GM21825 (cell line): Measurements from ENCODE around the gene USF1.
"Not testable (repeated sequence)": the region's sequence is repeated elsewhere in the genome, so short reads cannot be mapped to it uniquely, and the experiment has no call there.

ENCODE experiments used
- ATAC-seq: cut with Tn5 transposase; IDR thresholded peaks from one replicate; pipeline ENCODE4 v1.9.1; 2021; ENCODE audit warnings: mild to moderate bottlenecking, moderate library complexity; ENCODE audit not compliant: unreplicated experiment

Gene USF1

GRCh38 chr1:161019751-161020495 is 25.9 kb downstream of the USF1 start:
- no peak for ATAC-seq

GRCh38 chr1:161019111-161019660 is 26.6 kb downstream of the USF1 start:
- ATAC-seq: not testable (repeated sequence)

- ATAC-seq: no peak
Measured at GRCh38 chr1:161018631-161018930, 27.2 kb downstream of the USF1 start.

GRCh38 chr1:161017756-161018630 is 27.8 kb downstream of the USF1 start:
- no peak for ATAC-seq

DNA sequence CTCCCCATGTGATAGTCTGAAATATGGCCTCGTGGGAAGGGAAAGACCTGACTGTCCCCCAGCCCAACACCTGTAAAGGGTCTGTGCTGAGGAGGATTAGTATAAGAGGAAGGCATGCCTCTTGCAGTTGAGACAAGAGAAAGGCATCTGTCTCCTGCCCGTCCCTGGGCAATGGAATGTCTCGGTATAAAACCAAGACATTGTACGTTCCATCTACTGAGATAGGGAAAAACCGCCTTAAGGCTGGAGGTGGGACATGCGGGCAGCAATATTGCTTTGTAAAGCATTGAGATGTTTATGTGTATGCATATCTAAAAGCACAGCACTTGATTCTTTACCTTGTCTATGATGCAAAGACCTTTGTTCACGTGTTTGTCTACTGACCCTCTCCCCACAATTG is 28.6 kb downstream of the USF1 start:
- not testable (repeated sequence) for ATAC-seq

DNA sequence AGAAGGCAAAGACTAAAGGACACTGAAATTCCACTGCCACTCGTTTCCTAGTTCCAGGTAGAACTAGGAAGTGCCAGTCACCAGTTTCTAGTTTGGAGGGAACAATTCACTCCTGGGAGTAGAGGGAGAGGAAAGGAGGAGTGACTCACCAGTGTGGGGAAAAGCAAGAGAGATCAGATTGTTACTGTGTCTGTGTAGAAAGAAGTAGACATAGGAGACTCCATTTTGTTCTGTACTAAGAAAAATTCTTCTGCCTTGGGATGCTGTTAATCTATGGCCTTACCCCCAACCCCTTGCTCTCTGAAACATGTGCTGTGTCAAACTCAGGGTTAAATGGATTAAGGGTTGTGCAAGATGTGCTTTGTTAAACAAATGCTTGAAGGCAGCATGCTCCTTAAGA is 29.1 kb downstream of the USF1 start:
- ATAC-seq: not testable (repeated sequence)

- ATAC-seq: peak; percentile 81
Measured at GRCh38 chr1:161013488-161014230, 32.1 kb downstream of the USF1 start.

DNA sequence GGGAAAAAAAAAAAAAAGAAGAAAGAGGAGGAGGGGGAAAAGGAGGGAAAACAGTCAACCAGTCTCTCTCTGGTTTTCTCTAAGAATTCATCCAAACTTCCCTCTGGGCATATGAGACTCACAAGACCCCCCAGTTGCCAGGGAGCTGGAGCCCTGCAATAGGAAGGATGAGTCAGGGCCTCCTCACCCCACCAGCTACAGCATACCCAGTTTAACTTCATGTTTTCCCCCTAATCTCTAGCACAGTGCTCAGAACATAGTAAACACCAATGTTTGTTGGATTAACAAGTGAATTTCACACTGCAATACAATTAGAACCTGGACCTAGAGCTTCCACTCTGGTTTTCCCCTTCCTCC is 32.7 kb downstream of the USF1 start:
- peak; percentile 10 for ATAC-seq

- no peak for ATAC-seq
Measured at GRCh38 chr1:161012420-161012819, 33.4 kb downstream of the USF1 start.

DNA sequence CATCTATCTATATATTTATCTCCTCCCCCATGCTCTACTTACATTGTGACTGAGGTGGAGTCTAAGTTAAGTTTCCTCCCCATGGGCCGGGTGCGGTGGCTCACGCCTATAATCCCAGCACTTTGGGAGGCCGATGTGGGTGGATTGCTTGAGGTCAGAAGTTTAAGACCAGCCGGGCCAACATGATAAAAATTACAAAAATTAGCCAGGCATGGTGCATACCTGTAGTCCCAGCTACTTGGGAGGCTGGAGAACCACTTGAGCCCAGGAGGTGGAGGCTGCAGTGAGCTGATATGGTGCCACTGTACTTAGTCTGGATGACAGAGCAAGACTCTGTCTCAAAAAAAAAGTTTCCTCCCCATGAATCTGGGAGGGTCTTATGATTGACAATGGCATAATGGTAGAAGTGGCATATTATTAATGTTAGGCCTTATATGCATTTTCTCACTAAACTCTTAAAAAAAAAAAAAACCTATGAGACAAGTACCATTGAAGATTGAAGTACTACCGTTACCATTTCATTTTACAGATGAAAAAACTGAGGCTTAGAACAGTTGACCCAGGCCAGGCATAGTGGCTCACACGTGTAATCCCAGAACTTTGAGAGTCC is 36.1 kb downstream of the USF1 start:
- ATAC-seq: no peak

GRCh38 chr1:161008869-161009510 is 36.8 kb downstream of the USF1 start:
- ATAC-seq: no peak

DNA sequence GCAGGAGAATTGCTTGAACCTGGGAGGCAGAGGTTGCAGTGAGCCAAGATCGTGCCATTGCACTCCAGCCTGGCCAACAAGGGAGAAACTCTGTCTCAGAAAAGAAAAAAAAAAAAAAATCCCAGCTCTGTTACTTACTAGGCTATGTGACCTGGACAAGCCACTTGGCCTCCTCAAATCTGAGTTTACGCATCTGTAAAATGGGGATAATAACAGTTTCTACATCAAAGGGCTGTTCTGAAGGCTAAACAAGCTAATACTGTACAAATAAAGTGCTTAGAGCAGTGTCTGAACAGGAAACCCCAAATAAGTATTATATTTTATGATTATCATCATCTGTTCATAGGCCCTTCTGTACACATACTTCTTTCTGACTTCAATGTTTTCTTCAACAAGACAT is 38.4 kb downstream of the USF1 start:
- ATAC-seq: no peak

DNA sequence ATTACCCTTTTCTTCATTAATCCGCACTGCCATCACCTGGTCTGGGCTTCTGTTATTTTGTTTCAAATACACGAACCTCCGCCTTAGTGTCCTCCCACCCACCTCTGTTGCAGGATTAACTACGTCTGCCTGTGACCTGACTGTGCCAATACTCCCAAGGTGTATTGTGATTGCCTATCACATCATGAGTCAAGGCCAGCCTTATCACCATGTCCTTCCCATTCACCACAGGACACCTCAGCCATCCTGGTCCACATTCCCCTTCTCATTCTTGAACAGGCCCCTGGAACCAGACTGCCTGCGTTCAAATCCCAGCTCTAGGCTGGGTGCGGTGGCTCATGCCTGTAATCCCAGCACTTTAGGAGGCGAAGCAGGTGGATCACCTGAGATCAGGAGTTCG is 39.2 kb downstream of the USF1 start:
- no peak for ATAC-seq

DNA sequence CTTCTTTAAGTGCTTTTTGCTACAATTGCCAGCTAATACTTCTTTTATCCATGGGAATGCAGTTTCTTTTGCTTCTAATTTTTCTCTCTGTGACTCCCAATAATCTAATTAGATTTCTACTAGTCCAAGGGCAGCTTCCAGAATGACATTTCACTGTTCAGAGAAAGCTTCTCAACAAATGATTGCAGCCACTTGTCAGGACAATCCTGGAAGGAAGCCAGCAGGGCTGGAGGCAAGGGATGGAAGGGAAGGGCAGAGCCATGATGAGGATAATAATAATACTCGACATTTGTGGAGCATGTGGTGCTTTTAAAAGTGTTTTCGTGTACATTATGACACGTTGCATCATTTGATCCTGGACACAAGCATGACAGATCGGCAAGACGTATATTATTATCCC is 44.3 kb downstream of the USF1 start:
- no peak for ATAC-seq

- ATAC-seq: no peak
Measured at GRCh38 chr1:161000736-161001480, 44.9 kb downstream of the USF1 start.

- no peak for ATAC-seq
Measured at GRCh38 chr1:160999376-160999775, 46.4 kb downstream of the USF1 start.

- ATAC-seq: no peak
Measured at GRCh38 chr1:160997323-160998038, 48.3 kb downstream of the USF1 start.

- no peak for ATAC-seq
Measured at GRCh38 chr1:160996178-160996577, 49.6 kb downstream of the USF1 start.

GRCh38 chr1:160993544-160994193 is 52.1 kb downstream of the USF1 start:
- no peak for ATAC-seq
